CD8-positive, alpha-beta memory T cell (primary cell): Measurements from ENCODE around the gene GAPVD1. TPM values are rescaled to one million over a fixed set of nuclear protein-coding genes. Genes with fewer than 3 reads are reported as not detected.
A peak's percentile ranks its signal among the peaks of the same experiment; 100 is the strongest.

Experiments
- CTCF ChIA-PET: fragments of 350-600 bp; sonication (Branson Sonifier 250); formaldehyde crosslinking; loops from one replicate; lab custom pipeline; 2021; ENCODE audit warnings: antibody characterized with exemption; lab: Charles Lee
- POLR2A ChIA-PET: fragments of 350-600 bp; sonication (Branson Sonifier 250); formaldehyde crosslinking; loops from one replicate; lab custom pipeline; 2021; ENCODE audit warnings: antibody characterized with exemption; lab: Charles Lee
- DNase-seq, 5 donors: peaks; one replicate each; pipeline versions ENCODE4 v3.0.0 to v3.0.0-alpha.2; 2020 to 2022; ENCODE audit warnings: mixed read lengths in 1 of 5
- H3K27ac ChIP-seq: one replicate; pipeline ENCODE4 v1.7.0; 2013; ENCODE audit warnings: low read depth, mild to moderate bottlenecking, low read length, moderate library complexity
- H3K27me3 ChIP-seq: 2 replicates; pipeline ENCODE4 v1.7.0; 2013; ENCODE audit warnings: low read length, mild to moderate bottlenecking; ENCODE audit not compliant: insufficient read depth, poor library complexity, severe bottlenecking
- H3K36me3 ChIP-seq: 2 replicates; pipeline ENCODE4 v1.7.0; 2013; ENCODE audit warnings: mild to moderate bottlenecking, low read length, moderate library complexity; ENCODE audit not compliant: insufficient read depth
- H3K4me1 ChIP-seq: 2 replicates; pipeline ENCODE4 v1.7.0; 2013; ENCODE audit warnings: mild to moderate bottlenecking, low read length, moderate library complexity; ENCODE audit not compliant: insufficient read depth
- H3K4me3 ChIP-seq: 2 replicates; pipeline ENCODE4 v1.7.0; 2013; ENCODE audit warnings: mild to moderate bottlenecking, low read length
- H3K9me3 ChIP-seq: 2 replicates; pipeline ENCODE4 v1.7.0; 2013; ENCODE audit warnings: mild to moderate bottlenecking, low read length
- H3K27ac Mint-ChIP-seq, 8 donors: one replicate each; pipeline ENCODE4 v1.8.0; 2020 to 2021; ENCODE audit warnings: mixed read lengths in 8 of 8, mild to moderate bottlenecking in 6 of 8, inconsistent platforms in 3 of 8, moderate library complexity in 3 of 8
- H3K27me3 Mint-ChIP-seq, 2 donors: one replicate each; pipeline ENCODE4 v1.8.0; 2020 to 2021; ENCODE audit warnings: mixed read lengths in 2 of 2, mild to moderate bottlenecking in 1 of 2, moderate library complexity in 1 of 2
- H3K36me3 Mint-ChIP-seq, 3 donors: one replicate each; pipeline ENCODE4 v1.8.0; 2020 to 2021; ENCODE audit warnings: mixed read lengths in 3 of 3, inconsistent platforms in 1 of 3, mild to moderate bottlenecking in 1 of 3
- H3K4me1 Mint-ChIP-seq, 3 donors: one replicate each; pipeline ENCODE4 v1.8.0; 2020 to 2021; ENCODE audit warnings: mixed read lengths in 3 of 3, inconsistent platforms in 1 of 3, mild to moderate bottlenecking in 1 of 3
- H3K4me3 Mint-ChIP-seq, 7 donors: one replicate each; pipeline ENCODE4 v1.8.0; 2020 to 2021; ENCODE audit warnings: mixed read lengths in 7 of 7, mild to moderate bottlenecking in 6 of 7, moderate library complexity in 4 of 7, inconsistent platforms in 2 of 7
- H3K9me3 Mint-ChIP-seq, 5 donors: one replicate each; pipeline ENCODE4 v1.8.0; 2020 to 2022; ENCODE audit warnings: mixed read lengths in 5 of 5, mild to moderate bottlenecking in 3 of 5, moderate library complexity in 2 of 5, inconsistent platforms in 1 of 5
- polyA plus RNA-seq: library from polyadenylated mRNA; unstranded; fragments of 300-500 nt; fragmentation: Illumina TruSeq; gene quantifications from one replicate; pipeline ENCODE4 v1.2.3, GENCODE V29; 2021
- total RNA-seq, 2 experiments: library from RNA; stranded (reverse); gene quantifications; one replicate each; pipeline ENCODE4 v1.2.3, GENCODE V29; 2021

GAPVD1 gene
- total and polyA plus RNA-seq, 3 experiments from 2014 or later: 42.7 to 55.4 (median 44.8) TPM

GRCh38 chr9:125400725-125401716, 139.4 kb downstream of the GAPVD1 start:
- Histone ChIP-seq H3K27me3 (no peaks in the 10 kb centered on the region), H3K36me3 (no peaks in the 10 kb centered on the region), H3K9me3 (no peaks in the 10 kb centered on the region), H3K27ac (no peak overlapping the region), H3K4me3 (no peak overlapping the region), H3K4me1 (no peaks in the 10 kb centered on the region)
- no peaks in the 10 kb centered on the region for H3K36me3 Mint-ChIP-seq
- H3K27me3 Mint-ChIP-seq: peaks cover 0 to 4% of the 10 kb centered on the region in 2 donors
- DNase-seq: no peak
- ChIA-PET POLR2A (no interaction called here), CTCF (no interaction called here)
- no peak overlapping the region for H3K4me3 Mint-ChIP-seq
- no peaks in the 10 kb centered on the region for H3K4me1 Mint-ChIP-seq
- no peaks in the 10 kb centered on the region for H3K9me3 Mint-ChIP-seq
- H3K27ac Mint-ChIP-seq: no peak overlapping the region

- peaks cover 0 to 3% (median 0%) of the 10 kb centered on the region in 3 donors for H3K36me3 Mint-ChIP-seq
- H3K27ac ChIP-seq: no peak overlapping the region
- ChIA-PET POLR2A (no interaction called here), CTCF (no interaction called here)
- no peak for DNase-seq
- H3K4me1 Mint-ChIP-seq: peaks cover 4 to 12% (median 4%) of the 10 kb centered on the region in 3 donors
- no peak overlapping the region for H3K4me3 ChIP-seq
- H3K9me3 Mint-ChIP-seq: no peaks in the 10 kb centered on the region
- H3K9me3 ChIP-seq: no peaks in the 10 kb centered on the region
- H3K4me1 ChIP-seq: no peaks in the 10 kb centered on the region
- H3K27me3 Mint-ChIP-seq: peaks cover 7 to 26% of the 10 kb centered on the region in 2 donors
- H3K4me3 Mint-ChIP-seq: no peak overlapping the region
- H3K27ac Mint-ChIP-seq: peak overlapping the region in 1 of 8 donors; percentile 69
- H3K27me3 ChIP-seq: no peaks in the 10 kb centered on the region
- H3K36me3 ChIP-seq: no peaks in the 10 kb centered on the region
These were observed 143.1 kb downstream of the GAPVD1 start for GRCh38 chr9:125404733-125405132.

- Mint-ChIP-seq H3K9me3 (no peaks in the 10 kb centered on the region), H3K4me3 (peak overlapping the region in 3 of 7 donors; percentile 35 to 80 (median 69)), H3K27ac (peak overlapping the region in 1 of 8 donors; percentile 79), H3K4me1 (peaks cover 6 to 16% (median 7%) of the 10 kb centered on the region in 3 donors), H3K27me3 (peaks cover 7 to 33% of the 10 kb centered on the region in 2 donors), H3K36me3 (peaks cover 0 to 3% (median 0%) of the 10 kb centered on the region in 3 donors)
- no peaks in the 10 kb centered on the region for H3K4me1 ChIP-seq
- POLR2A ChIA-PET: no interaction called here
- H3K9me3 ChIP-seq: no peaks in the 10 kb centered on the region
- H3K4me3 ChIP-seq: no peak overlapping the region
- no peak for DNase-seq
- CTCF ChIA-PET: interaction anchor here (2.9 kb wide), 1 partner anchor 822 kb away, joined by 22 read pairs; no protein-coding TSS in a partner anchor
- no peak overlapping the region for H3K27ac ChIP-seq
- H3K27me3 ChIP-seq: no peaks in the 10 kb centered on the region
- H3K36me3 ChIP-seq: no peaks in the 10 kb centered on the region
These were observed 144.5 kb downstream of the GAPVD1 start for GRCh38 chr9:125405938-125406809.

- DNase-seq: no peak
- POLR2A ChIA-PET: no interaction called here
- H3K27me3 ChIP-seq: no peaks in the 10 kb centered on the region
These were observed 145.1 kb downstream of the GAPVD1 start for GRCh38 chr9:125406810-125407087.

GRCh38 chr9:125407432-125407973, 145.9 kb downstream of the GAPVD1 start:
- Mint-ChIP-seq H3K27me3 (peaks cover 8 to 36% of the 10 kb centered on the region in 2 donors), H3K4me3 (peak overlapping the region in 5 of 7 donors; percentile 63 to 83 (median 72)), H3K27ac (no peak overlapping the region), H3K9me3 (no peaks in the 10 kb centered on the region), H3K36me3 (peaks cover 0 to 3% (median 0%) of the 10 kb centered on the region in 3 donors), H3K4me1 (peaks cover 6 to 16% (median 7%) of the 10 kb centered on the region in 3 donors)
- ChIA-PET POLR2A (no interaction called here), CTCF (interaction anchor here (0.8 to 2.9 kb wide), 13 partner anchors 8 to 1093 kb away, joined by 3 to 22 read pairs (median 4); no protein-coding TSS in a partner anchor)
- no peak for DNase-seq
- no peaks in the 10 kb centered on the region for H3K27me3 ChIP-seq
- no peaks in the 10 kb centered on the region for H3K4me1 ChIP-seq
- no peaks in the 10 kb centered on the region for H3K9me3 ChIP-seq
- no peaks in the 10 kb centered on the region for H3K36me3 ChIP-seq
- no peak overlapping the region for H3K27ac ChIP-seq
- no peak overlapping the region for H3K4me3 ChIP-seq

More at GRCh38 chr9:125406810-125407087, 145.1 kb downstream of the GAPVD1 start:
- Mint-ChIP-seq H3K27ac (no peak overlapping the region), H3K4me1 (peaks cover 6 to 16% (median 7%) of the 10 kb centered on the region in 3 donors), H3K27me3 (peaks cover 7 to 36% of the 10 kb centered on the region in 2 donors), H3K9me3 (no peaks in the 10 kb centered on the region), H3K4me3 (peak overlapping the region in 4 of 7 donors; percentile 35 to 80 (median 70)), H3K36me3 (peaks cover 0 to 3% (median 0%) of the 10 kb centered on the region in 3 donors)
- Histone ChIP-seq H3K9me3 (no peaks in the 10 kb centered on the region), H3K4me3 (no peak overlapping the region), H3K4me1 (no peaks in the 10 kb centered on the region), H3K27ac (no peak overlapping the region), H3K36me3 (no peaks in the 10 kb centered on the region)
- CTCF ChIA-PET: interaction anchor here (1.1 to 2.9 kb wide), 3 partner anchors 15 to 1084 kb away, joined by 3 to 22 read pairs (median 10); no protein-coding TSS in a partner anchor

GRCh38 chr9:125407974-125408900, 146.6 kb downstream of the GAPVD1 start:
- H3K4me1 Mint-ChIP-seq: peaks cover 6 to 16% (median 7%) of the 10 kb centered on the region in 3 donors
- no peaks in the 10 kb centered on the region for H3K36me3 ChIP-seq
- no peaks in the 10 kb centered on the region for H3K9me3 Mint-ChIP-seq
- no peak overlapping the region for H3K27ac Mint-ChIP-seq
- DNase-seq: peak; percentile 48 to 76 (median 64)
- no peaks in the 10 kb centered on the region for H3K4me1 ChIP-seq
- no peaks in the 10 kb centered on the region for H3K9me3 ChIP-seq
- ChIA-PET CTCF (interaction anchor here (0.8 to 2.9 kb wide), 13 partner anchors 8 to 1093 kb away, joined by 3 to 22 read pairs (median 4); no protein-coding TSS in a partner anchor), POLR2A (no interaction called here)
- peaks cover 0 to 3% (median 0%) of the 10 kb centered on the region in 3 donors for H3K36me3 Mint-ChIP-seq
- H3K27me3 ChIP-seq: no peaks in the 10 kb centered on the region
- H3K4me3 ChIP-seq: peak overlapping the region; percentile 49
- H3K4me3 Mint-ChIP-seq: peak overlapping the region in 6 of 7 donors; percentile 44 to 79 (median 70)
- H3K27me3 Mint-ChIP-seq: peaks cover 8 to 36% of the 10 kb centered on the region in 2 donors
- H3K27ac ChIP-seq: no peak overlapping the region

- Mint-ChIP-seq H3K4me1 (peaks cover 6 to 16% (median 7%) of the 10 kb centered on the region in 3 donors), H3K27ac (no peak overlapping the region), H3K27me3 (peaks cover 8 to 36% of the 10 kb centered on the region in 2 donors), H3K36me3 (peaks cover 0 to 3% (median 0%) of the 10 kb centered on the region in 3 donors), H3K4me3 (peak overlapping the region; percentile 44 to 79 (median 70)), H3K9me3 (no peaks in the 10 kb centered on the region)
- Histone ChIP-seq H3K27me3 (no peaks in the 10 kb centered on the region), H3K4me3 (no peak overlapping the region), H3K4me1 (no peaks in the 10 kb centered on the region), H3K9me3 (no peaks in the 10 kb centered on the region), H3K27ac (no peak overlapping the region), H3K36me3 (no peaks in the 10 kb centered on the region)
- CTCF ChIA-PET: no interaction called here
- no peak for DNase-seq
- POLR2A ChIA-PET: no interaction called here
These were observed 147.6 kb downstream of the GAPVD1 start for GRCh38 chr9:125409217-125409636.
